Measurements from ENCODE around the gene SHANK3. TPM values are rescaled to one million over a fixed set of nuclear protein-coding genes. Genes with fewer than 3 reads are reported as not detected.
A peak's percentile ranks its signal among the peaks of the same experiment; 100 is the strongest.

Gene SHANK3
- polyA plus RNA-seq, 1 of the 3 experiments (the other 2 are of a cell fraction), result 1.5 TPM

- Histone ChIP-seq H3K27me3 (ENCODE audit: insufficient read depth) (no peaks in the 10 kb centered on the region), H3K9me3 (no peaks in the 10 kb centered on the region), H3K4me1 (ENCODE audit: control insufficient read depth in 1 of 2, insufficient read depth in 2 of 2, low read depth in 1 of 2, low read length in 1 of 2) (peaks cover 0 to 5% of the 10 kb centered on the region in 2 experiments; a peak in 1 of 4 replicates), H3F3A (replicated peaks; ENCODE audit: insufficient read depth) (peaks cover 3% of the 10 kb centered on the region), H3K79me2 (ENCODE audit: insufficient read depth) (no peaks in the 10 kb centered on the region), H3K4me2 (no peak overlapping the region), H3K36me3 (replicated peaks in 1 of 2; ENCODE audit: control insufficient read depth in 1 of 2, insufficient read depth in 2 of 2, low read length in 1 of 2) (no peaks in the 10 kb centered on the region), H3K27ac (ENCODE audit: low read depth in 2 of 2, low read length in 1 of 2) (no peak overlapping the region), H4K20me1 (ENCODE audit: insufficient read depth) (no peaks in the 10 kb centered on the region), H2AFZ (ENCODE audit: low read depth) (no peak overlapping the region), H3K9me2 (no peaks in the 10 kb centered on the region), H3K4me3 (ENCODE audit: low read depth in 2 of 2, low read length in 1 of 2) (no peak overlapping the region; a peak in 1 of 4 replicates), H3K9ac (no peak overlapping the region)
- no peak for TF ChIP-seq REST (IDR thresholded peaks at IDR 0.05; ENCODE audit: low read depth, low read length)
- no peak for TF ChIP-seq TEAD4 (IDR thresholded peaks at IDR 0.05; ENCODE audit: borderline replicate concordance, insufficient read depth)
- TF ChIP-seq NRF1 (IDR thresholded peaks at IDR 0.05; ENCODE audit: low read depth, low read length), result no peak
- no peak for TF ChIP-seq IRF3 (IDR thresholded peaks at IDR 0.05; ENCODE audit: low read depth, low read length)
- TF ChIP-seq NFIC (IDR thresholded peaks at IDR 0.05; ENCODE audit: borderline replicate concordance), result no peak
- no peak for TF ChIP-seq YY1 (IDR thresholded peaks at IDR 0.05; ENCODE audit: low read depth)
- no peak for TF ChIP-seq RXRA (IDR thresholded peaks at IDR 0.05; ENCODE audit: borderline replicate concordance, low read depth)
- TF ChIP-seq CTCF (IDR thresholded peaks at IDR 0.05), result no peak
- no peak for TF ChIP-seq MXI1 (IDR thresholded peaks at IDR 0.05; ENCODE audit: low read depth, low read length)
- no peak for TF ChIP-seq ZBTB33 (IDR thresholded peaks at IDR 0.05; ENCODE audit: borderline replicate concordance, low read depth)
- TF ChIP-seq USF2 (IDR thresholded peaks at IDR 0.05; ENCODE audit: borderline replicate concordance, low read depth, low read length), result no peak
- TF ChIP-seq MEF2A (IDR thresholded peaks at IDR 0.05; ENCODE audit: borderline replicate concordance, low read depth), result no peak
- TF ChIP-seq SIN3A (IDR thresholded peaks at IDR 0.05; ENCODE audit: borderline replicate concordance, low read depth, low read length), result no peak
- ChIA-PET POLR2A (no interaction called here), CTCF (interaction anchor here (0.6 kb wide), 1 partner anchor 111 kb away, joined by 3 read pairs; the partner anchor contains the start of gene SYCE3)
- 0% methylated on average over 1 of the region's 43 CpGs for WGBS (ENCODE audit: low lambda C conversion rate)
- peak; percentile 85 for DNase-seq
Observed at GRCh38 chr22:50674130-50674500, 1.5 kb downstream of the SHANK3 start.
